H9 (cell line): ENCODE results near the gene CALHM5. TPM values are rescaled to one million over a fixed set of nuclear protein-coding genes. Genes with fewer than 3 reads are reported as not detected.

Source experiments
- DNase-seq: peaks from one replicate; pipeline ENCODE4 v3.0.0-alpha.2; 2017
- H2AFZ ChIP-seq: one replicate; pipeline ENCODE4 v1.6.1; 2013; ENCODE audit warnings: mild to moderate bottlenecking, low read length, control low read depth, moderate library complexity
- H2AK5ac ChIP-seq: 2 replicates; pipeline ENCODE4 v1.6.1; 2013; ENCODE audit warnings: low read length, control low read depth, mixed read lengths; ENCODE audit not compliant: insufficient read length
- H2BK120ac ChIP-seq: one replicate; pipeline ENCODE4 v1.6.1; 2013; ENCODE audit warnings: low read depth, mild to moderate bottlenecking, low read length, control low read depth, inconsistent platforms; ENCODE audit not compliant: poor library complexity, severe bottlenecking
- H2BK12ac ChIP-seq: 2 replicates; pipeline ENCODE4 v1.6.1; 2013; ENCODE audit warnings: low read length, control low read depth, mixed read lengths, low read depth; ENCODE audit not compliant: insufficient read length
- H2BK15ac ChIP-seq: 2 replicates; pipeline ENCODE4 v1.6.1; 2013; ENCODE audit warnings: low read depth, low read length, control low read depth
- H2BK20ac ChIP-seq: one replicate; pipeline ENCODE4 v1.6.1; 2013; ENCODE audit warnings: low read depth, mild to moderate bottlenecking, low read length, control low read depth, inconsistent platforms; ENCODE audit not compliant: poor library complexity, severe bottlenecking
- H2BK5ac ChIP-seq: 2 replicates; pipeline ENCODE4 v1.6.1; 2013; ENCODE audit warnings: low read length, control low read depth, mixed read lengths; ENCODE audit not compliant: insufficient read length
- H3K14ac ChIP-seq: 2 replicates; pipeline ENCODE4 v1.6.1; 2013; ENCODE audit warnings: low read length, control low read depth; ENCODE audit not compliant: insufficient read depth
- H3K18ac ChIP-seq: 2 replicates; pipeline ENCODE4 v1.6.1; 2013; ENCODE audit warnings: low read depth, mild to moderate bottlenecking, mixed read lengths, low read length, control low read depth; ENCODE audit not compliant: insufficient read length
- H3K23ac ChIP-seq: 2 replicates; pipeline ENCODE4 v1.6.1; 2013; ENCODE audit warnings: low read length, control low read depth, mixed read lengths, low read depth; ENCODE audit not compliant: insufficient read length
- H3K23me2 ChIP-seq: 2 replicates; pipeline ENCODE4 v1.6.1; 2013; ENCODE audit warnings: low read depth, mild to moderate bottlenecking, mixed read lengths, low read length, control low read depth; ENCODE audit not compliant: insufficient read length, poor library complexity, severe bottlenecking
- H3K27ac ChIP-seq: 2 replicates; pipeline ENCODE4 v1.5.1; 2013; ENCODE audit warnings: low read length, control low read depth, mixed read lengths, low read depth; ENCODE audit not compliant: insufficient read length
- H3K27me3 ChIP-seq: 2 replicates; pipeline ENCODE4 v1.6.1; 2013; ENCODE audit warnings: low read length, control low read depth, inconsistent platforms; ENCODE audit not compliant: insufficient read depth
- H3K4ac ChIP-seq: 2 replicates; pipeline ENCODE4 v1.6.1; 2013; ENCODE audit warnings: low read depth, mild to moderate bottlenecking, control low read depth, inconsistent platforms, low read length, moderate library complexity
- H3K4me1 ChIP-seq: 2 replicates; pipeline ENCODE4 v1.6.1; 2013; ENCODE audit warnings: low read length, control low read depth, inconsistent platforms; ENCODE audit not compliant: insufficient read depth
- H3K4me2 ChIP-seq: 2 replicates; pipeline ENCODE4 v1.6.1; 2013; ENCODE audit warnings: low read length, control low read depth, mixed read lengths; ENCODE audit not compliant: insufficient read length, insufficient read depth
- H3K56ac ChIP-seq: 2 replicates; pipeline ENCODE4 v1.6.1; 2013; ENCODE audit warnings: low read depth, mild to moderate bottlenecking, mixed read lengths, low read length, control low read depth; ENCODE audit not compliant: insufficient read length
- H3K79me1 ChIP-seq: 2 replicates; pipeline ENCODE4 v1.6.1; 2013; ENCODE audit warnings: low read depth, mild to moderate bottlenecking, moderate library complexity, low read length, control low read depth, inconsistent platforms; ENCODE audit not compliant: insufficient read depth, poor library complexity, severe bottlenecking
- H3K79me2 ChIP-seq: 2 replicates; pipeline ENCODE4 v1.6.1; 2013; ENCODE audit warnings: low read length, control low read depth, inconsistent platforms; ENCODE audit not compliant: insufficient read depth
- H3K9ac ChIP-seq: 2 replicates; pipeline ENCODE4 v1.6.1; 2013; ENCODE audit warnings: low read length, control low read depth, mixed read lengths; ENCODE audit not compliant: insufficient read length; ENCODE audit errors: extremely low read depth
- H3K9me3 ChIP-seq: one replicate; pipeline ENCODE4 v1.6.1; 2013; ENCODE audit warnings: low read depth, low read length, inconsistent platforms; ENCODE audit not compliant: control insufficient read depth
- H3T11ph ChIP-seq: one replicate; pipeline ENCODE4 v1.6.1; 2013; ENCODE audit warnings: mild to moderate bottlenecking, low read length, control low read depth, inconsistent platforms
- H4K20me1 ChIP-seq: one replicate; pipeline ENCODE4 v1.6.1; 2013; ENCODE audit not compliant: control insufficient read depth, insufficient read length, insufficient read depth
- H4K5ac ChIP-seq: 2 replicates; pipeline ENCODE4 v1.6.1; 2013; ENCODE audit warnings: low read depth, mild to moderate bottlenecking, mixed read lengths, low read length, control low read depth; ENCODE audit not compliant: insufficient read length
- H4K8ac ChIP-seq: replicated peaks from 2 replicates; pipeline ENCODE4 v1.6.1; 2013; ENCODE audit warnings: low read length, control low read depth, mixed read lengths, low read depth; ENCODE audit not compliant: insufficient read length
- H4K91ac ChIP-seq: 2 replicates; pipeline ENCODE4 v1.6.1; 2013; ENCODE audit warnings: low read depth, mild to moderate bottlenecking, moderate library complexity, mixed read lengths, low read length, control low read depth; ENCODE audit not compliant: insufficient read length
- H3K27ac Mint-ChIP-seq, 3 experiments: 2 replicates in 2 of 3; 3 replicates in 1 of 3; pipeline ENCODE4 v1.8.0; 2020 to 2021; ENCODE audit warnings: mixed read lengths in 3 of 3, mild to moderate bottlenecking in 1 of 3, moderate library complexity in 1 of 3
- H3K27me3 Mint-ChIP-seq: 2 replicates; pipeline ENCODE4 v1.8.0; 2021; ENCODE audit warnings: low read depth, mild to moderate bottlenecking, moderate library complexity, mixed read lengths
- H3K36me3 Mint-ChIP-seq, 3 experiments: 2 replicates in 2 of 3; 3 replicates in 1 of 3; pipeline ENCODE4 v1.8.0; 2020 to 2021; ENCODE audit warnings: low read depth in 3 of 3, mixed read lengths in 3 of 3; ENCODE audit not compliant: insufficient read depth in 1 of 3
- H3K4me1 Mint-ChIP-seq, 2 experiments: 2 replicates each; pipeline ENCODE4 v1.8.0; 2020; ENCODE audit warnings: mixed read lengths in 2 of 2
- H3K4me3 Mint-ChIP-seq, 2 experiments: 2 replicates in 1 of 2; 3 replicates in 1 of 2; pipeline ENCODE4 v1.8.0; 2020 to 2021; ENCODE audit warnings: mild to moderate bottlenecking in 2 of 2, mixed read lengths in 2 of 2, moderate library complexity in 1 of 2
- H3K9me3 Mint-ChIP-seq, 2 experiments: 2 replicates in 1 of 2; 3 replicates in 1 of 2; pipeline ENCODE4 v1.8.0; 2020; ENCODE audit warnings: mild to moderate bottlenecking in 2 of 2, mixed read lengths in 2 of 2, moderate library complexity in 1 of 2
- CTCF ChIP-seq: fragments of 200-600 bp; sonication (generic); conservative IDR thresholded peaks from 3 replicates; pipeline ENCODE4 v1.8.0; 2021; ENCODE audit warnings: antibody characterized with exemption, mild to moderate bottlenecking
- WGBS: extraction: QIAGEN DNeasy Blood & Tissue Kit; methylation state at CpG from one replicate; pipeline ENCODE4 v1.1.7; 2013; ENCODE audit warnings: missing lambda C conversion rate, low lambda C conversion rate, mixed read lengths; ENCODE audit not compliant: insufficient read length; ENCODE audit errors: extremely low coverage; 5-methylcytosine and 5-hydroxymethylcytosine counted together
- total RNA-seq: library from RNA; stranded (reverse); gene quantifications from 2 replicates; pipeline ENCODE4 v1.2.1, GENCODE V29; 2021

The CALHM5 gene
- total RNA-seq, 1 experiment from 2014 or later: 0.09 TPM

GRCh38 chr6:116513224-116513875 lies 1.9 kb downstream of the CALHM5 start:
- Histone ChIP-seq H3K4me2 (no peak overlapping the region), H3K79me1 (no peaks in the 10 kb centered on the region), H2BK5ac (no peak overlapping the region), H3K9ac (no peak overlapping the region), H3K27ac (no peak overlapping the region), H2AK5ac (no peak overlapping the region), H3K9me3 (no peaks in the 10 kb centered on the region), H3K4me1 (peaks cover 4% of the 10 kb centered on the region; the same call in 1 of the 2 replicates), H3K79me2 (no peaks in the 10 kb centered on the region), H4K20me1 (no peaks in the 10 kb centered on the region), H2BK120ac (no peak overlapping the region), H3K23ac (no peak overlapping the region), H2AFZ (no peak overlapping the region), H3K4ac (no peak overlapping the region), H3K27me3 (no peaks in the 10 kb centered on the region), H3T11ph (no peak overlapping the region), H3K56ac (no peak overlapping the region), H2BK15ac (no peak overlapping the region), H3K23me2 (no peaks in the 10 kb centered on the region), H4K8ac (no peak overlapping the region), H3K18ac (no peak overlapping the region), H4K91ac (no peak overlapping the region), H4K5ac (no peak overlapping the region), H2BK20ac (no peak overlapping the region), H2BK12ac (no peak overlapping the region), H3K14ac (no peak overlapping the region)
- Mint-ChIP-seq H3K27ac (no peak overlapping the region), H3K4me1 (peaks cover 11 to 18% of the 10 kb centered on the region in 2 experiments), H3K27me3 (no peaks in the 10 kb centered on the region; the same call in 1 of the 2 replicates), H3K4me3 (no peak overlapping the region), H3K36me3 (peaks cover 0 to 6% (median 2%) of the 10 kb centered on the region in 3 experiments; a peak in 1 of 7 replicates), H3K9me3 (peaks cover 0 to 7% of the 10 kb centered on the region in 2 experiments; a peak in 3 of 5 replicates)
- WGBS: no CpG with 5 or more reads among the region's 2 CpGs
- no peak for DNase-seq
- TF ChIP-seq CTCF: no peak
